Neutrophil (primary cell): ENCODE measurements around the gene ZNF615.
A peak's percentile ranks its signal among the peaks of the same experiment; 100 is the strongest.

Experiments
- H3K27ac ChIP-seq: fragments of 200-600 bp; sonication (generic); 2 replicates; pipeline ENCODE4 v1.5.1; 2016; ENCODE audit warnings: mild to moderate bottlenecking, moderate library complexity
- H3K27me3 ChIP-seq: fragments of 200-600 bp; sonication (generic); 2 replicates; pipeline ENCODE4 v1.6.0; 2016; ENCODE audit warnings: mild to moderate bottlenecking
- H3K36me3 ChIP-seq: fragments of 200-600 bp; sonication (generic); 2 replicates; pipeline ENCODE4 v1.5.1; 2017
- H3K4me1 ChIP-seq, 2 experiments: fragments of 200-600 bp in 1 of 2; sonication (generic) in 1 of 2; 1 replicate in 1 of 2; 2 replicates in 1 of 2; pipeline versions ENCODE4 v1.5.1 to v1.6.1; 2013 to 2016; ENCODE audit warnings: low read depth in 1 of 2, low read length in 1 of 2, mild to moderate bottlenecking in 1 of 2, moderate library complexity in 1 of 2; ENCODE audit not compliant: control insufficient read depth in 1 of 2, insufficient read depth in 1 of 2
- H3K4me3 ChIP-seq, 2 experiments: fragments of 200-600 bp in 1 of 2; sonication (generic) in 1 of 2; 1 replicate in 1 of 2; 2 replicates in 1 of 2; pipeline ENCODE4 v1.5.1; 2013 to 2016; ENCODE audit warnings: low read depth in 1 of 2, low read length in 1 of 2, mild to moderate bottlenecking in 1 of 2, moderate library complexity in 1 of 2
- H3K9me3 ChIP-seq: fragments of 200-600 bp; sonication (generic); 2 replicates; pipeline ENCODE4 v1.5.1; 2016
- TF ChIP-seq, protein P1 (sequence below): fragments of 200-600 bp; sonication (generic); IDR thresholded peaks from 2 replicates; pipeline ENCODE4 v1.5.1; 2016; ENCODE audit warnings: antibody characterized with exemption

Gene ZNF615

GRCh38 chr19:52010674-52011073 lies 2.7 kb upstream of the ZNF615 start:
- Histone ChIP-seq H3K27ac (no peak overlapping the region), H3K36me3 (no peaks in the 10 kb centered on the region), H3K27me3 (no peaks in the 10 kb centered on the region), H3K9me3 (peaks cover 4% of the 10 kb centered on the region), H3K4me3 (no peak overlapping the region), H3K4me1 (peaks cover 13% of the 10 kb centered on the region in 2 experiments)
- TF ChIP-seq, protein P1, sequence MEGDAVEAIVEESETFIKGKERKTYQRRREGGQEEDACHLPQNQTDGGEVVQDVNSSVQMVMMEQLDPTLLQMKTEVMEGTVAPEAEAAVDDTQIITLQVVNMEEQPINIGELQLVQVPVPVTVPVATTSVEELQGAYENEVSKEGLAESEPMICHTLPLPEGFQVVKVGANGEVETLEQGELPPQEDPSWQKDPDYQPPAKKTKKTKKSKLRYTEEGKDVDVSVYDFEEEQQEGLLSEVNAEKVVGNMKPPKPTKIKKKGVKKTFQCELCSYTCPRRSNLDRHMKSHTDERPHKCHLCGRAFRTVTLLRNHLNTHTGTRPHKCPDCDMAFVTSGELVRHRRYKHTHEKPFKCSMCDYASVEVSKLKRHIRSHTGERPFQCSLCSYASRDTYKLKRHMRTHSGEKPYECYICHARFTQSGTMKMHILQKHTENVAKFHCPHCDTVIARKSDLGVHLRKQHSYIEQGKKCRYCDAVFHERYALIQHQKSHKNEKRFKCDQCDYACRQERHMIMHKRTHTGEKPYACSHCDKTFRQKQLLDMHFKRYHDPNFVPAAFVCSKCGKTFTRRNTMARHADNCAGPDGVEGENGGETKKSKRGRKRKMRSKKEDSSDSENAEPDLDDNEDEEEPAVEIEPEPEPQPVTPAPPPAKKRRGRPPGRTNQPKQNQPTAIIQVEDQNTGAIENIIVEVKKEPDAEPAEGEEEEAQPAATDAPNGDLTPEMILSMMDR = no peak

DNA sequence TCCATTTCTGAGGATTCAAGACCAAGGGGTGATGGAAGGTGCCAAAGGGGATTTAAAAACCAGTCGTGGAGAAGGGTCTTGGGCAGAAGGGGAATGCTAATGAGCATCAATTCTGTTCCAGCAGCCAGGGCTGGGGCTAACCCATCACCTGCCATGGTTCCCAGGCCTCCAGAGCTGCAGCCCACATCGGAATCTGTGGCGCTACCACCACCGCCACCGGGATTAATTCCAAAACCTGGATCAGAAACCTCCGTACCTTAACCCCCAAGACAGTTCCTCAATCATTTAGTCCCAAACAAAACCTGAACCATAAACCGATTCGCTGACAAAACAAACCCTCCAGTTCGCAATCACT lies 583 bp downstream of the ZNF615 start:
- Histone ChIP-seq H3K4me3 (peak overlapping the region; percentile 79 to 96), H3K27me3 (no peaks in the 10 kb centered on the region), H3K27ac (peak overlapping the region; percentile 77), H3K9me3 (peaks cover 4% of the 10 kb centered on the region), H3K4me1 (peaks cover 13% of the 10 kb centered on the region in 2 experiments), H3K36me3 (peaks cover under 1% of the 10 kb centered on the region)
- TF ChIP-seq, protein P1 = no peak

GRCh38 chr19:51994048-51994644 lies 13.9 kb downstream of the ZNF615 start:
- peaks cover 66% of the 10 kb centered on the region for H3K9me3 ChIP-seq
- no peak overlapping the region for H3K27ac ChIP-seq
- H3K36me3 ChIP-seq = peaks cover 10% of the 10 kb centered on the region
- H3K4me3 ChIP-seq = no peak overlapping the region
- TF ChIP-seq, protein P1 = no peak
- no peaks in the 10 kb centered on the region for H3K27me3 ChIP-seq
- H3K4me1 ChIP-seq = no peaks in the 10 kb centered on the region

GRCh38 chr19:51993422-51993821 lies 14.6 kb downstream of the ZNF615 start:
- Histone ChIP-seq H3K27me3 (no peaks in the 10 kb centered on the region), H3K4me1 (no peaks in the 10 kb centered on the region), H3K4me3 (no peak overlapping the region), H3K9me3 (peaks cover 65% of the 10 kb centered on the region), H3K27ac (no peak overlapping the region), H3K36me3 (peaks cover 5% of the 10 kb centered on the region)
- TF ChIP-seq, protein P1 = no peak

DNA sequence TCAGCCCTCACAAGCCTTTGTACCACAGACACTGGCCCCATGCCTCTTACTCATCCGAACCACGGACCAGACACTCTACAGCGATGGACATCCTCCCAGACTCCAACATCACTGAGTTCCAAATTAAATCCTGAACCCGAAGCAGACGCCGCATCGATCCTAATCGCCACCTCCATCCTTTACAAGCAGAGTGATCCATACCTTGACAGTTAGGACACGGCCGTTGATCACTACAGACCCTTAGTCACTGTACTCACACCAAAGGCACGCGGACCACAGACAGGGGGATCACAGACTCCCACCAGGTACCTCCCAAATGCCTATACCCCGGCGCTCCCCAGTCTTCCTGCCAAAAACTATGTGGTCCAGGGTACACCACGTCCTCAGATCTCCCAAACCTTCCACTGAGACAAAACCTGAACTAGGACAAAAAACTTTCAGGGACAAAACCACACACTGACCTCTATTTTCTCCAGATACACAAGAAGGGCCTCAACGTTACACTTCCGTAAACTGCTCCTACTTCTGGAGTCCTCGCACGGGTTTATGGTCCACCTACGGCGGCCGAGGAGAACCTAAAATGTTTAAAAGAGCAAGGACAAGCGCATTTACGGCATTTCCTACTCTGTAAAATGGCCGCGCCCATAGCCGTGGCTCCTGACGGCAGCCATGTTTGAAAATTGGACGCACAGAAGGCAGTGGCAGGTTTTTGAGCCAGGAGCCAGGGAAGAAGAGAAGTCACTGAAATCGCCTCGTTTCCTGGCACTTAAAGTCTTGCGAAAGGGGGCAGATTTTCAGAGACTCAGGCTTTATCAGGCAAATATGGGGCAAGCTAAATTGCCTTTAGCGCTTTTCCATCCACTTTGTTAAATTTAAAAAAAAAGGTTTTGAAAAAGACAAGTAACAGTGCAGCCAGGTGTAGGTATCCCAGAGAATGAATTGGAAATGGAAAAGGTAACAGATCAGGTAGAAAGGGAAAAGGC lies 21.4 kb downstream of the ZNF615 start, which contains the start of gene ZNF350:
Gene ZNF350, minus strand, starts transcription at position 532 of the 983 bp plus-strand sequence. CDS start 12,480 bp downstream, outside the sequence.
- Histone ChIP-seq H3K27ac (peak within 1 kb of the TSS; percentile 83), H3K4me3 (peak within 1 kb of the TSS; percentile 82 to 90), H3K36me3 (no peaks in the 10 kb centered on the region), H3K27me3 (no peaks in the 10 kb centered on the region), H3K4me1 (peaks cover 17 to 19% of the 10 kb centered on the region in 2 experiments), H3K9me3 (peaks cover 17% of the 10 kb centered on the region)
- TF ChIP-seq, protein P1 = peak; percentile 6
